ENCODE data around the gene COG7. TPM values are rescaled to one million over a fixed set of nuclear protein-coding genes. Genes with fewer than 3 reads are reported as not detected.

COG7 gene
- total RNA-seq, 1 donor from 2014 or later, result 29.4 TPM

GRCh38 chr16:23348579-23349469, 104.2 kb downstream of the COG7 start:
- DNase-seq (ENCODE audit: low spot score) (no peak), ATAC-seq (no peak)
- intact Hi-C loops (cut with DNase I), result no loop called here

GRCh38 chr16:23345237-23345636, 107.8 kb downstream of the COG7 start:
- intact Hi-C loops (cut with DNase I), result no loop called here
- ATAC-seq (no peak), DNase-seq (ENCODE audit: low spot score) (no peak)

GRCh38 chr16:23343643-23344612, 109.1 kb downstream of the COG7 start:
- no peak for ATAC-seq
- DNase-seq (ENCODE audit: low spot score), result no peak
- intact Hi-C loops (cut with DNase I), result no loop called here

GRCh38 chr16:23342083-23342640, 110.8 kb downstream of the COG7 start:
- DNase-seq (ENCODE audit: low spot score) (no peak), ATAC-seq (no peak)
- intact Hi-C loops (cut with DNase I), result no loop called here

- no peak for ATAC-seq
- DNase-seq (ENCODE audit: low spot score), result no peak
- intact Hi-C loops (cut with DNase I), result no loop called here
Observed at GRCh38 chr16:23339787-23340186, 113.2 kb downstream of the COG7 start.

Other genes starting within 250 kb of the COG7 start
- 2.3 TPM for gene SCNN1B, start 150.9 kb downstream of the COG7 start, total RNA-seq
- gene GGA2, start 57.3 kb upstream of the COG7 start, total RNA-seq, result 62.9 TPM
- gene EARS2, start 104.2 kb upstream of the COG7 start, total RNA-seq, result 16.0 TPM
- 38.2 TPM for gene UBFD1, start 104.5 kb upstream of the COG7 start, total RNA-seq
- gene NDUFAB1, start 143.1 kb upstream of the COG7 start, total RNA-seq, result 40.2 TPM
- gene PALB2, start 188.1 kb upstream of the COG7 start, total RNA-seq, result 15.6 TPM
- 45.5 TPM for gene DCTN5, start 188.3 kb upstream of the COG7 start, total RNA-seq
- 2.6 TPM for gene PLK1, start 225.7 kb upstream of the COG7 start, total RNA-seq